ENCODE measurements around the gene BSND.
A peak's percentile ranks its signal among the peaks of the same experiment; 100 is the strongest.
"Not testable (repeated sequence)": the region's sequence is repeated elsewhere in the genome, so short reads cannot be mapped to it uniquely, and the experiment has no call there.

The BSND gene

GRCh38 chr1:55015731-55016620 lies 17.2 kb downstream of the BSND start:
- no peaks in the 10 kb centered on the region for H3K9me3 Mint-ChIP-seq
- H3K27me3 Mint-ChIP-seq (ENCODE audit: low read depth): peaks cover 28% of the 10 kb centered on the region
- no peaks in the 10 kb centered on the region for H3K36me3 Mint-ChIP-seq (ENCODE audit: low read depth)
- H3K4me1 Mint-ChIP-seq: no peaks in the 10 kb centered on the region
- no peak overlapping the region for H3K4me3 Mint-ChIP-seq
- H3K27ac Mint-ChIP-seq: no peak overlapping the region
- TF ChIP-seq CTCF (IDR thresholded peaks at IDR 0.05; ENCODE audit: unreplicated experiment in 3 of 3): no peak

- H3K27ac Mint-ChIP-seq: no peak overlapping the region
- H3K9me3 Mint-ChIP-seq: no peaks in the 10 kb centered on the region
- H3K27me3 Mint-ChIP-seq (ENCODE audit: low read depth): peaks cover 30% of the 10 kb centered on the region
- no peak overlapping the region for H3K4me3 Mint-ChIP-seq
- TF ChIP-seq CTCF (IDR thresholded peaks at IDR 0.05; ENCODE audit: unreplicated experiment in 3 of 3): no peak
- H3K4me1 Mint-ChIP-seq: no peaks in the 10 kb centered on the region
- no peaks in the 10 kb centered on the region for H3K36me3 Mint-ChIP-seq (ENCODE audit: low read depth)
Measured at GRCh38 chr1:55018395-55018794, 19.7 kb downstream of the BSND start.

- Mint-ChIP-seq H3K27ac (peak overlapping the region in 2 of 3 experiments; percentile 40 to 82), H3K4me1 (no peaks in the 10 kb centered on the region), H3K36me3 (ENCODE audit: low read depth) (no peaks in the 10 kb centered on the region), H3K27me3 (ENCODE audit: low read depth) (peaks cover 31% of the 10 kb centered on the region), H3K9me3 (no peaks in the 10 kb centered on the region), H3K4me3 (no peak overlapping the region)
- TF ChIP-seq CTCF (IDR thresholded peaks at IDR 0.05; ENCODE audit: unreplicated experiment in 3 of 3): peak; percentile 86 to 96 (median 94)
Measured at GRCh38 chr1:55021942-55022546, 23.3 kb downstream of the BSND start.

- not testable (repeated sequence) for H3K4me3 Mint-ChIP-seq; H3K9me3 Mint-ChIP-seq; H3K4me1 Mint-ChIP-seq; H3K27ac Mint-ChIP-seq; H3K36me3 Mint-ChIP-seq (ENCODE audit: low read depth)
- peaks cover 25% of the 10 kb centered on the region for H3K27me3 Mint-ChIP-seq (ENCODE audit: low read depth)
Measured at GRCh38 chr1:55024163-55024562, 25.4 kb downstream of the BSND start.

- H3K27ac Mint-ChIP-seq; H3K4me3 Mint-ChIP-seq; H3K9me3 Mint-ChIP-seq; H3K4me1 Mint-ChIP-seq; H3K36me3 Mint-ChIP-seq (ENCODE audit: low read depth): not testable (repeated sequence)
- H3K27me3 Mint-ChIP-seq (ENCODE audit: low read depth): peaks cover 26% of the 10 kb centered on the region
Measured at GRCh38 chr1:55026682-55027081, 27.9 kb downstream of the BSND start.

GRCh38 chr1:55031098-55031497 lies 32.4 kb downstream of the BSND start:
- not testable (repeated sequence) for H3K27ac Mint-ChIP-seq

GRCh38 chr1:55033265-55033614 lies 34.5 kb downstream of the BSND start:
- Mint-ChIP-seq H3K4me1 (peaks cover 4% of the 10 kb centered on the region), H3K36me3 (ENCODE audit: low read depth) (peaks cover 9% of the 10 kb centered on the region), H3K27me3 (ENCODE audit: low read depth) (peaks cover 55% of the 10 kb centered on the region), H3K4me3 (no peak overlapping the region), H3K9me3 (peaks cover 3% of the 10 kb centered on the region), H3K27ac (peak overlapping the region in 2 of 3 experiments; percentile 9 to 57)
- TF ChIP-seq CTCF (IDR thresholded peaks at IDR 0.05; ENCODE audit: unreplicated experiment in 3 of 3): no peak

More at GRCh38 chr1:55031098-55031497, 32.4 kb downstream of the BSND start:
- not testable (repeated sequence) for H3K36me3 Mint-ChIP-seq (ENCODE audit: low read depth); H3K9me3 Mint-ChIP-seq; H3K4me1 Mint-ChIP-seq; H3K4me3 Mint-ChIP-seq
- peaks cover 35% of the 10 kb centered on the region for H3K27me3 Mint-ChIP-seq (ENCODE audit: low read depth)
